ENCODE measurements around the gene HELZ.

The HELZ gene

DNA sequence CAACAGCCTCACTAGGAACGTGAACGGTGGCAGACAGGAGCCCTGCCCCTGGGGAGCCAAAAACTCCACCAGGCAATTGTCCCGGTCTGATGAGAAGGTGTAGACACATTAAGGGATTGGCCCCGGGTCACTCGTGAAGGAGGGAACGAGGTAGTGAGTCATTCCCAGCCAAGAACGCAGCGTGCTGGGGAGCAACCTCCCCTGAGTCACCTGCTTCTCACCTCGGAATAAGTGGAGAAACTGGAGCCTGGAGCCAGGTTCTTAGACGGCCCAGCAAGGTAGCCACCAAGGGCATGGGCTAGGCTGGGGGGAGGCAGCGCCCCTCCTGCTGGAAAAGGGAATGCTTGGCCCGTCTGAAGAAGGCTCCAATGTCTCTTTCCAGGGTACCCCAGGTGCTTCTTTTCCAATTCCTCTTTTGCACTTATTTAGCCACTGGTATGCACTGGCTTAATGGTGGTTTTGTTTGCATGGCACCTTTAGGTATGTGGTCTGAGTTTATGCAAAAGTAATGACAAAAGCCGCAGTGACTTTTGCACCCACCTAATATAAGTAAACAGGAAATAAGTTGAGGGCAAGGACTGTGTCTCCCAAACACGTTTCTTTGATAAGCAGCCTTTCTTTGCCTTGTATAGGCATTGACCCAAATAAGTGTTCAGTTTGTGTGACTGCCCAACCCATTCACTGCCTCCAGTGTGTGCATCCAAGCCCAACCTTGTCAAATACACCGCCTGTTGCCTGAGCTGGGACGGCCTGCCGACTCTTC, 1.8 kb upstream of the HELZ start (continued):
- TF ChIP-seq BCL11B (tag by site-specific recombination; IDR thresholded peaks at IDR 0.05; ENCODE audit: low read depth) (no peak), ZNF843 (tag by site-specific recombination; IDR thresholded peaks at IDR 0.05) (peak; percentile 25; the same call in 1 of the 2 replicates), ZNF324 (tag by site-specific recombination; IDR thresholded peaks at IDR 0.05) (no peak), ZNF629 (tag by site-specific recombination; IDR thresholded peaks at IDR 0.05) (peak; percentile 69; the same call in 1 of the 2 replicates), ZNF473 (tag by site-specific recombination; IDR thresholded peaks at IDR 0.05) (no peak), GLI4 (tag by site-specific recombination; IDR thresholded peaks at IDR 0.05) (no peak), ZNF510 (tag by site-specific recombination; IDR thresholded peaks at IDR 0.05; ENCODE audit: insufficient replicate concordance) (no peak), ZBTB17 (tag by site-specific recombination; IDR thresholded peaks at IDR 0.05) (peak; percentile 85), ZSCAN23 (tag by site-specific recombination; IDR thresholded peaks at IDR 0.05) (no peak; the same call in 1 of the 2 replicates), HOXC10 (CRISPR knock-in tag; IDR thresholded peaks at IDR 0.05) (no peak), ZNF292 (tag by site-specific recombination; IDR thresholded peaks at IDR 0.05; ENCODE audit: borderline replicate concordance, low read depth) (no peak), ZNF239 (tag by site-specific recombination; IDR thresholded peaks at IDR 0.05) (no peak), KLF8 (tag by site-specific recombination; IDR thresholded peaks at IDR 0.05) (no peak; the same call in none of the 2 replicates), ZNF174 (tag by site-specific recombination; IDR thresholded peaks at IDR 0.05) (no peak), ZNF10 (tag by site-specific recombination; IDR thresholded peaks at IDR 0.05) (no peak; the same call in 1 of the 2 replicates), ZNF112 (tag by site-specific recombination; IDR thresholded peaks at IDR 0.05) (no peak), ZNF571 (tag by site-specific recombination; IDR thresholded peaks at IDR 0.05) (no peak), ZNF175 (tag by site-specific recombination; IDR thresholded peaks at IDR 0.05) (no peak)
- TF ChIP-seq, protein P1, sequence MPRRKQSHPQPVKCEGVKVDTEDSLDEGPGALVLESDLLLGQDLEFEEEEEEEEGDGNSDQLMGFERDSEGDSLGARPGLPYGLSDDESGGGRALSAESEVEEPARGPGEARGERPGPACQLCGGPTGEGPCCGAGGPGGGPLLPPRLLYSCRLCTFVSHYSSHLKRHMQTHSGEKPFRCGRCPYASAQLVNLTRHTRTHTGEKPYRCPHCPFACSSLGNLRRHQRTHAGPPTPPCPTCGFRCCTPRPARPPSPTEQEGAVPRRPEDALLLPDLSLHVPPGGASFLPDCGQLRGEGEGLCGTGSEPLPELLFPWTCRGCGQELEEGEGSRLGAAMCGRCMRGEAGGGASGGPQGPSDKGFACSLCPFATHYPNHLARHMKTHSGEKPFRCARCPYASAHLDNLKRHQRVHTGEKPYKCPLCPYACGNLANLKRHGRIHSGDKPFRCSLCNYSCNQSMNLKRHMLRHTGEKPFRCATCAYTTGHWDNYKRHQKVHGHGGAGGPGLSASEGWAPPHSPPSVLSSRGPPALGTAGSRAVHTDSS (tag by site-specific recombination; IDR thresholded peaks at IDR 0.05), result no peak
- TF ChIP-seq, protein P2, sequence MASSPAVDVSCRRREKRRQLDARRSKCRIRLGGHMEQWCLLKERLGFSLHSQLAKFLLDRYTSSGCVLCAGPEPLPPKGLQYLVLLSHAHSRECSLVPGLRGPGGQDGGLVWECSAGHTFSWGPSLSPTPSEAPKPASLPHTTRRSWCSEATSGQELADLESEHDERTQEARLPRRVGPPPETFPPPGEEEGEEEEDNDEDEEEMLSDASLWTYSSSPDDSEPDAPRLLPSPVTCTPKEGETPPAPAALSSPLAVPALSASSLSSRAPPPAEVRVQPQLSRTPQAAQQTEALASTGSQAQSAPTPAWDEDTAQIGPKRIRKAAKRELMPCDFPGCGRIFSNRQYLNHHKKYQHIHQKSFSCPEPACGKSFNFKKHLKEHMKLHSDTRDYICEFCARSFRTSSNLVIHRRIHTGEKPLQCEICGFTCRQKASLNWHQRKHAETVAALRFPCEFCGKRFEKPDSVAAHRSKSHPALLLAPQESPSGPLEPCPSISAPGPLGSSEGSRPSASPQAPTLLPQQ (tag by site-specific recombination; IDR thresholded peaks at IDR 0.05), result no peak
- TF ChIP-seq, protein P3, sequence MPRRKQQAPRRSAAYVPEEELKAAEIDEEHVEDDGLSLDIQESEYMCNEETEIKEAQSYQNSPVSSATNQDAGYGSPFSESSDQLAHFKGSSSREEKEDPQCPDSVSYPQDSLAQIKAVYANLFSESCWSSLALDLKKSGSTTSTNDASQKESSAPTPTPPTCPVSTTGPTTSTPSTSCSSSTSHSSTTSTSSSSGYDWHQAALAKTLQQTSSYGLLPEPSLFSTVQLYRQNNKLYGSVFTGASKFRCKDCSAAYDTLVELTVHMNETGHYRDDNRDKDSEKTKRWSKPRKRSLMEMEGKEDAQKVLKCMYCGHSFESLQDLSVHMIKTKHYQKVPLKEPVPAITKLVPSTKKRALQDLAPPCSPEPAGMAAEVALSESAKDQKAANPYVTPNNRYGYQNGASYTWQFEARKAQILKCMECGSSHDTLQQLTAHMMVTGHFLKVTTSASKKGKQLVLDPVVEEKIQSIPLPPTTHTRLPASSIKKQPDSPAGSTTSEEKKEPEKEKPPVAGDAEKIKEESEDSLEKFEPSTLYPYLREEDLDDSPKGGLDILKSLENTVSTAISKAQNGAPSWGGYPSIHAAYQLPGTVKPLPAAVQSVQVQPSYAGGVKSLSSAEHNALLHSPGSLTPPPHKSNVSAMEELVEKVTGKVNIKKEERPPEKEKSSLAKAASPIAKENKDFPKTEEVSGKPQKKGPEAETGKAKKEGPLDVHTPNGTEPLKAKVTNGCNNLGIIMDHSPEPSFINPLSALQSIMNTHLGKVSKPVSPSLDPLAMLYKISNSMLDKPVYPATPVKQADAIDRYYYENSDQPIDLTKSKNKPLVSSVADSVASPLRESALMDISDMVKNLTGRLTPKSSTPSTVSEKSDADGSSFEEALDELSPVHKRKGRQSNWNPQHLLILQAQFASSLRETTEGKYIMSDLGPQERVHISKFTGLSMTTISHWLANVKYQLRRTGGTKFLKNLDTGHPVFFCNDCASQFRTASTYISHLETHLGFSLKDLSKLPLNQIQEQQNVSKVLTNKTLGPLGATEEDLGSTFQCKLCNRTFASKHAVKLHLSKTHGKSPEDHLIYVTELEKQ (tag by site-specific recombination; IDR thresholded peaks at IDR 0.05; ENCODE audit: borderline replicate concordance), result peak; percentile 40
- TF ChIP-seq, protein P4, sequence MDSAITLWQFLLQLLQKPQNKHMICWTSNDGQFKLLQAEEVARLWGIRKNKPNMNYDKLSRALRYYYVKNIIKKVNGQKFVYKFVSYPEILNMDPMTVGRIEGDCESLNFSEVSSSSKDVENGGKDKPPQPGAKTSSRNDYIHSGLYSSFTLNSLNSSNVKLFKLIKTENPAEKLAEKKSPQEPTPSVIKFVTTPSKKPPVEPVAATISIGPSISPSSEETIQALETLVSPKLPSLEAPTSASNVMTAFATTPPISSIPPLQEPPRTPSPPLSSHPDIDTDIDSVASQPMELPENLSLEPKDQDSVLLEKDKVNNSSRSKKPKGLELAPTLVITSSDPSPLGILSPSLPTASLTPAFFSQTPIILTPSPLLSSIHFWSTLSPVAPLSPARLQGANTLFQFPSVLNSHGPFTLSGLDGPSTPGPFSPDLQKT (IDR thresholded peaks at IDR 0.05; ENCODE audit: borderline replicate concordance, low read depth, low read length), result no peak
- TF ChIP-seq, protein P5, sequence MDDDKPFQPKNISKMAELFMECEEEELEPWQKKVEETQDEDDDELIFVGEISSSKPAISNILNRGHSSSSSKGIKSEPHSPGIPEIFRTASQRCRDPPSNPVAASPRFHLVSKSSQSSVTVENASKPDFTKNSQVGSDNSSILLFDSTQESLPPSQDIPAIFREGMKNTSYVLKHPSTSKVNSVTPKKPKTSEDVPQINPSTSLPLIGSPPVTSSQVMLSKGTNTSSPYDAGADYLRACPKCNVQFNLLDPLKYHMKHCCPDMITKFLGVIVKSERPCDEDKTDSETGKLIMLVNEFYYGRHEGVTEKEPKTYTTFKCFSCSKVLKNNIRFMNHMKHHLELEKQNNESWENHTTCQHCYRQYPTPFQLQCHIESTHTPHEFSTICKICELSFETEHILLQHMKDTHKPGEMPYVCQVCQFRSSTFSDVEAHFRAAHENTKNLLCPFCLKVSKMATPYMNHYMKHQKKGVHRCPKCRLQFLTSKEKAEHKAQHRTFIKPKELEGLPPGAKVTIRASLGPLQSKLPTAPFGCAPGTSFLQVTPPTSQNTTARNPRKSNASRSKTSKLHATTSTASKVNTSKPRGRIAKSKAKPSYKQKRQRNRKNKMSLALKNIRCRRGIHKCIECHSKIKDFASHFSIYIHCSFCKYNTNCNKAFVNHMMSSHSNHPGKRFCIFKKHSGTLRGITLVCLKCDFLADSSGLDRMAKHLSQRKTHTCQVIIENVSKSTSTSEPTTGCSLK (tag by site-specific recombination; IDR thresholded peaks at IDR 0.05), result no peak
- TF ChIP-seq, protein P6, sequence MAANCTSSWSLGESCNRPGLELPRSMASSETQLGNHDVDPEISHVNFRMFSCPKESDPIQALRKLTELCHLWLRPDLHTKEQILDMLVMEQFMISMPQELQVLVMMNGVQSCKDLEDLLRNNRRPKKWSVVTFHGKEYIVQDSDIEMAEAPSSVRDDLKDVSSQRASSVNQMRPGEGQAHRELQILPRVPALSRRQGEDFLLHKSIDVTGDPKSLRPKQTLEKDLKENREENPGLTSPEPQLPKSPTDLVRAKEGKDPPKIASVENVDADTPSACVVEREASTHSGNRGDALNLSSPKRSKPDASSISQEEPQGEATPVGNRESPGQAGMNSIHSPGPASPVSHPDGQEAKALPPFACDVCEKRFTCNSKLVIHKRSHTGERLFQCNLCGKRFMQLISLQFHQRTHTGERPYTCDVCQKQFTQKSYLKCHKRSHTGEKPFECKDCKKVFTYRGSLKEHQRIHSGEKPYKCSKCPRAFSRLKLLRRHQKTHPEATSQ (tag by site-specific recombination; IDR thresholded peaks at IDR 0.05), result no peak
- TF ChIP-seq, protein P7, sequence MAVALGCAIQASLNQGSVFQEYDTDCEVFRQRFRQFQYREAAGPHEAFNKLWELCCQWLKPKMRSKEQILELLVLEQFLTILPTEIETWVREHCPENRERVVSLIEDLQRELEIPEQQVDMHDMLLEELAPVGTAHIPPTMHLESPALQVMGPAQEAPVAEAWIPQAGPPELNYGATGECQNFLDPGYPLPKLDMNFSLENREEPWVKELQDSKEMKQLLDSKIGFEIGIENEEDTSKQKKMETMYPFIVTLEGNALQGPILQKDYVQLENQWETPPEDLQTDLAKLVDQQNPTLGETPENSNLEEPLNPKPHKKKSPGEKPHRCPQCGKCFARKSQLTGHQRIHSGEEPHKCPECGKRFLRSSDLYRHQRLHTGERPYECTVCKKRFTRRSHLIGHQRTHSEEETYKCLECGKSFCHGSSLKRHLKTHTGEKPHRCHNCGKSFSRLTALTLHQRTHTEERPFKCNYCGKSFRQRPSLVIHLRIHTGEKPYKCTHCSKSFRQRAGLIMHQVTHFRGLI (tag by site-specific recombination; IDR thresholded peaks at IDR 0.05), result peak; percentile 96
